HG03159 (cell line): ENCODE data around the gene PPARG.
"Not testable (repeated sequence)": the region's sequence is repeated elsewhere in the genome, so short reads cannot be mapped to it uniquely, and the experiment has no call there.

Source experiments
- ATAC-seq: cut with Tn5 transposase; IDR thresholded peaks from one replicate; pipeline ENCODE4 v1.9.1; 2021; ENCODE audit warnings: mild to moderate bottlenecking, moderate library complexity; ENCODE audit not compliant: unreplicated experiment

PPARG gene

DNA sequence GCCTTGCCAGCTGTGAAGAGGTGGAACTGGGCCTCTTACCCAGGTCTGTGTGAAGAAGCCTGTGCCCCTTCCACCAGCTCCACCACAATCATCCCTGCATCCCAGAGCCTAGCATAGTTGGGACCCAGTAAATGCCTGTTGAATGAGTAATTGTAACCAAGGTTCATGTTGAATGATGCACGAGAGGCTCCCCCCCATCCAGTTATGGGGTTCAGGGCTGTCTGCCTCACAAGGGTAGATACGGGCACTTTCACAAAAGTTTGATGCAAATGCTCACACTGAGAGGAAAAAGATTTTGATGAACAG is 165.9 kb downstream of the PPARG start:
- no peak for ATAC-seq

DNA sequence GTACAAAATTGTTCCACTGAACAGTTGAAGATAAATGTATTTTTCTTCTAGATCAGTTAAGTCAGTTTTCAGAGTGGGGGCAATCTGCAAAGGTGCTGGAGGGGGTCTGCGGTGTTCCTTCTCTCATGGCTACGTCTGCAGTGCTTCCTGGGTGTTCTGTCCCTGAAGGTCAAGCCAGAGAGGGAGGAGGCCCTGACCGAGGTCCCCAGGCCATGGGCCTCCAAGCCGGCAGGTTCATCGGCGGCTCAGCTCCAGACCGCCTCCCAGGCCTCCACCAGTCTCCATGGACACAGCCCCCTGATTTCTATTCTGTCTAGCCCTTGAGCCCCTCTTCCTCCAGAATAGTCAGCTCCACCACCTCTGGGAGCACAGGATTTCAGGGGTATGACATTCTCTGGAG is 166.9 kb downstream of the PPARG start:
- ATAC-seq: no peak

DNA sequence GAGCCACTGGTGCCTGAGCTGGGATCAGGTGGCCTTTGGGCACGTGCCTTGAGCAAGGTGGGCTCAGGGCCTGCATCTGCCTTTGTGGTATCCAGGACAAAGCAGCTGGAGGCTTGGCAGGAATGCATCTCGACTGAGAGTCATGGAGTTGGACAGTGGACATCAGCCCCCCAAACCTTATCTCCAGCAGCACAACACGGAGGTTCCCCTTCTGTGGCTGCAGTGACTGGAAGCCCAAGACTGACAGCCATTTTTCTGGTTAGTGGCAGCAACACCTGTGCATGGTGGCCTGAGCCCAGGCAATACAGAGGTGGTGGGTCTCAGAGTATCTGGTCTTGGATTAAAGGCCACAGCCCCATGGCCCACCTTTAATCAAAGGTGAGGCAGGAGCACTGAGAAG is 167.6 kb downstream of the PPARG start:
- no peak for ATAC-seq

DNA sequence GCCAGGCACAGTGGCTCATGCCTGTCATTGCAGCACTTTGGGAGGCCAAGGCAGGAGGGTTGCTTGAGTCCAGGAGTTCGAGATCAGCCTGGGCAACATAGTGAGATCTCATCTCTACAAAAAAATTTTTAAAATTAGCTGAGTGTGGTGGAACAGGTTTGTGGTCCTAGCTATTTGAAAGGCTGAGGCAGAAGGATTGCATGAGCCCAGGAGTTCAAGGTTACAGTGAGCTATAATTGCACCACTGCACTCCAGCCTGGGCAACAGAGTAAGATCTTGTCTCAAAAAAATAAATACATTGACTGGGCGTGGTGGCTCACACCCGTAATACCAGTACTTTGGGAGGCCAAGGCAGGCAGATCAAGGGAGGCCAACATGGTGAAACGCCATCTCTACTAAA is 168.5 kb downstream of the PPARG start:
- ATAC-seq: not testable (repeated sequence)

DNA sequence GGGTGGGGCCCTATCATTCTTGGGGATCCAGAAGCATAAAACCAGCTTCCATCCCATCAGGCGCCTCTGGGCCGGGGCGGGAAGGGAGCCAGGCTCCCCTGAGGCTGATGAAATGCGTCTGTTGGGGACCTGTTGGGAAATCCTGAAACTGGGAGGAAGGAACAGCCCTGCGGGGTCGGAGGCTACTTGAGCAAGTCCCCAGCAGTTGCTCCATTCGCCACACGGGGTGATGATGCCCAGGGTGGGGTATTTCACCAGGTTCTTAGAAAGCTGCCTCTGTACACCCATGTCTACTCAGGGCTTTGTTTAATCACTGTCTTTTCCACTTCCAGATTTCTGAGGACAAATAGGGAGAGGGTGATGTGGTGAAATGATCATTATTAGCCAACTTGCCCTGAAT is 170.0 kb downstream of the PPARG start:
- no peak for ATAC-seq

DNA sequence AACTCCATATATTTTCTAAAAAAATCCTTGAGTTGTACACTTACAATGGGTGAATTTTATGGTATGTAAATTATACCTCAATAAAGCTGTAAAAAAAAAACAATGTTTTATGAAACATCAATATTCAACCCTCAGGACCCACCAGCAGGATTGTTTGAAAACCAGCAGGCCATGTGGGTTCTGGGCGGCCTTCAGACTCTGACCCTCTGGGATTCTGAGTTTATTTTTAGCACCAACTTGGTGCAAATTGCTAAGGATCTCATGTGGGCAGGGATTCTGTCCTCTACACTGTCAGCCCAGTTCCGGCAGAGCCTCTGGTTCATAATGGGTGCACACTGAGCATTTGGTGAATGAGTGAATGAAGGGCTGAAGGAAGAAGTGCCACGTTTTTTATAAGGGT is 171.3 kb downstream of the PPARG start:
- ATAC-seq: no peak

DNA sequence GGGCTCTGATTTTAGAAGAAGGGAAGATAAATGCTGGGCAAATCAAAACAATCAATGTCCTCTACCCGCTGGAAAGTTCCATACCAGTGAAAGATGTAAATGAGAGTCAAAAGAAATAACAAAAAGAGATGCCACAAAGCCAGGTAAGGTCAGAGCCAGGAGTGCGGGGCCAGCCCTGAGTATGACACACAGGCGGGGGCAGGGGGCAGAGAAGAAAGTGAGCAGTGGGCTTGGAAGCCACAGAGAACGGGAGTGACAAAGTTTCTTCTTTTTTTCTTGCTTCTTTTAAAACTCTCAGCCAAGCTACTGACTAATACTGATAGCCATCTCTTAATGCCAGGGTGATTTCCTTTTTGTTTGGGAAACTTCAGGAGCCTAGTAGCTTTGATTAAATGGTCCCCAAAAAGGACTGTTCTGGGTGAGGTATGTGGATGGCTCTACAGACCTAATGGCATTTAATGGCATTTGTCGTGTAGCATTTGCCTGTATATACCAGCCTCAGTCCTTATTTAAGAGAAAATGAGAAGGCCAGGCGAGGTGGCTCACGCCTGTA is 172.3 kb downstream of the PPARG start:
- ATAC-seq: no peak

DNA sequence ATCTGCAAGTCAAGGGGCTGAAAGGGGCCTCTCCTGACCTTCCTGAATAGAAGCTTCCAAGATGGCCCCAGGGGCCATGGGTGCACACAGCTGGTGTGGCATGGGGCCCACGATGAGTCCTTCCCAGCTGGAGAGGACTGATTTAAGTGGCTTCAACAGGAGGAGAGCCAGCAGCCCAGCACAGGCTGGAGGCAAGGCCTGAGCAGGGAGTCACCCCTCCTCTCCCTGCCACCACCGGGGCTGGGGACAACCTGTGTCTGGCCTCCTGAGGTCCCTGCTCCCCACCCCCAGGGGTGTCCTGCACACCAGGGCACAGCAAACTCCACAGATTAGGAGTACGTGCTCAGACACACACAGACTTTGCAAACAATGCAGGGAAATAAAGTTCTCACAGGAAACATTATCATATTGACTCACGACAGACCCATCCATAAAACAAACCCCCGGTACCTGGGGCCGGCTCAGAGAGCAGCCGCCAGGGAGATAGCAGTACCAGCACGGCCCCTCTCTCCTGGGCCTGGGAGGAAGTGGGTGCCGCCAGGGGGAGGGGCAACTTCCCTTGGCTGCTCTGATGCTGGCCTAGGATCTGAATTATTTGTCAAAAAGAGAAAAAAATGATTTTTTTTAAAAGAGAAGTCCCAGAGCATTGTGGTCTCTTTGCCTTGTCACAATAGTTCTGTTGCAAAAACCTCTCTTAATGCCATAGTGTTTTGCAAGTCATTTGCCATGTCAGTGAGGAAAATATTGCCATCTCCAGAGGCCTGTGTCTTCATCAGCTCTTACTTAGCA is 173.5 kb downstream of the PPARG start:
- no peak for ATAC-seq

DNA sequence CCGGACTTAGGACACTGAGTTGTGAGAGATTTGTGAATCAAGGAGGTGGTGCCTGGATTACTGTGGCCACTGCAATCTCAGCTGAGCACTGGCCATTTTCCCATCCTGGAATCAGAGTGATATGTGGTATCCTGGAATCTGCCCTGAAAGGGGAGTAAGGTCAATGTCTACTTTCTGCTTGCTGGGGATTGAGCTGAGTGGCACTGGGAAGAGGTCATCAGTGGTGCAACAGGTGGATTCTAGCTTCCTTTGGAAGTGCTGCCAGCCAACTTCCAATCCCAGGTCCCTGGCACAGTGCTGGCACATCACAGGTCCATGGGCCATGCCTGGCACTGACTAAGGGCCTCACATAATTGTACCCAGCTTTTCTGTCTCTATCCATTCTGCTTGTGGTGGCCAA is 174.8 kb downstream of the PPARG start:
- no peak for ATAC-seq

DNA sequence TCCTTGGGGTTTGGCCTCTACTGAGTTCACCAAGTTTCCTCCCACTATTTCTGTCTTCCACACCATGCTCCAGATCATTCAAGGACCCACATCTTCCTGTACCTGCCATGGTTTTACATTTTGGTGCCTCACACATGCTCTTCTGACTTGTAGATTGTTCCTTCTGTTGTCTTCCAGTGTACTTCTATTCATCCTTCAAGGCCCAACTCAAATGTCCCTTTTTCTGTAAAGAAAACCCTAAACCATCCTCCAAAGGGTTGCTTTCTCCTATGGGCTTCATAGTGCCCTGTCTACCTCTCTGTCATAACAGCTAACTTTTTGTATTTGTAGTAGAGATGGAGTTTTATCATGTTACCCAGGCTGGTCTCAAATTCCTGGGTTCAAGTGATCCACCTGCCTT is 175.3 kb downstream of the PPARG start:
- ATAC-seq: no peak

DNA sequence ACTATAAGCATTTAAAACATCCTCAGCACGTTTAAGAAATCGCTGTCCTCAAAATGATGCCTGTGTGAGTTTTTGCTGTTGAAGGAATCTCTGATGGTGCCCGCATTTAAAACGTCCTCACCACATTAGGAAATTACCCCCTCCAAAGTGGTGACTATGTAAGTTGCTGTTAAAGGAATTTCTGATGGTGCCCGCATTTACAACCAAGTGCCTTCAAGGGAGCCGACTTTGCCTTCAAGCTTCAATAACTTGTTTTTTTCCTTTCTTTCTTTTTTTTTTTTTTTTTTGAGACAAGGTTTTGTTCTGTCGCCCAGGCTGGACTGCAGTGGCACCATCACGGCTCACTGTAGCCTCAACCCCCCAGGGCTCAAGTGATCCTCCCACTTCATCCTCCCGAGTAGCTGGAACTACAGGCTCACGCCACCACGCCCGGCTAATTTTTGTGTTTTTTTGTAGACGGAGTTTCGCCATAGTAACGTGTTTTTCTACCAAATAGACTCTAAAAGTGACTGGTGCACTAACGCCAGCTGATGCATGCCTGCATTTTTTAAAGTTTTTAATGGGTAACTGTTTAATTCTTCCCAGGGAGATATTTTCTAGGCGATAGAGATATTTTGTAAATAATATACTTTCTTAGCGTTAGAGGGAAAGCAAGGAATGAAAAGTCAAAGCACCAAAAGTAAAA is 176.4 kb downstream of the PPARG start:
- no peak for ATAC-seq

DNA sequence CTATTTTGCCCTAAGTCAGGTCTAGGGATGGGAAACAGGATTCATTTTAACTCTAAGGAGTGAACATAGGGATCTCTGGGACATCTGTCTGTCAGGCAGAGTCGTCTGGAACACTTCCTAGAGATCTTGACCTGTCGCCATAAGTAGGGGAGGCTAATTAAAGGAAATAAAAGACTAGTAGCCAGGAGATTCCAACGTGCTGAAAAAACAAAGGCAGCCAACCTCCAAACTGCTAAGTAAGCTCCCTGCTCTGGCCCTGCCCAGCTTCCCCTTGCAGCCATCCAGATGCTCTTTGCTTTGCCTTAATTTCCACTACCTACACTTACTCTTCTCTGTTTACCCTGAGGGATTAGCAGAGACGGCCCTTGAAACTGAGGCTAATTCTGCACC is 177.0 kb downstream of the PPARG start:
- ATAC-seq: no peak

DNA sequence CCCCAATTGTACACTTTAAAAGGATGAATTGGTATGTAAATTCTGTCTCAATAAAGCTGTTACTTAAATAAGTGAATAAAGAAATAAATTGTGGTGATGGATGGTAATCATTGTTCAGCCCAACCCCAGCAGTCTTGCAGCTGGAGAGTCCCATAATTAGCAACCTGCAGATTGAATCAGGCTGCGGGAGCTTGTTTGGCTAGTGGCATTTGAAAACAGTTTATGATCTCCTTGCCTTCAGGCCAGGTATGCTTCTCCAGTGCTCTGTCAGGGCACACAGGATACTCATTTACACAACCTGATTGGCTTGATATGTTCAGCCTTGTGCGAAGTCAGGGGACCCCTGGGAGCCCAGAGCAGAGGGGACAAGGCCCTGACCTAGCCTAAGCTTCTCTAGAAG is 178.9 kb downstream of the PPARG start:
- ATAC-seq: no peak

DNA sequence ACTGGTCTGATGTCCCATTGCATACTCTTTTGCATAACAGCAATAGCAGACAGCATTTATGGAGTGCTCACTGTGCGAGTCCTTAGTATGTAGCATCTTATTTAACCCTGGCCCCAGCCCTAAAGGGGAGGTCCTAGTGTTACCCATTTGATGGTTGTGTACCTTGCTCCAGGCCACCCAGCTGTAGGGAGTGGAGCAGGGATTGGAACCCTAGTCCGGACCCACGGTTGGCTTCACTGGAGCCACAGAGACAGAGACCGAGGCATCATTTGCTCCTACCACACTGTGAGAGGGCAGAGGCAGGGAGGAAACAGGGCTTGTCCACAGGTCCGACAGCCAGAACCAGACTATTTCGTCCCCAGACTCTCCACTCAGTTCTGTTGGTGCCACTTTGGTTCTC is 179.4 kb downstream of the PPARG start:
- ATAC-seq: no peak

DNA sequence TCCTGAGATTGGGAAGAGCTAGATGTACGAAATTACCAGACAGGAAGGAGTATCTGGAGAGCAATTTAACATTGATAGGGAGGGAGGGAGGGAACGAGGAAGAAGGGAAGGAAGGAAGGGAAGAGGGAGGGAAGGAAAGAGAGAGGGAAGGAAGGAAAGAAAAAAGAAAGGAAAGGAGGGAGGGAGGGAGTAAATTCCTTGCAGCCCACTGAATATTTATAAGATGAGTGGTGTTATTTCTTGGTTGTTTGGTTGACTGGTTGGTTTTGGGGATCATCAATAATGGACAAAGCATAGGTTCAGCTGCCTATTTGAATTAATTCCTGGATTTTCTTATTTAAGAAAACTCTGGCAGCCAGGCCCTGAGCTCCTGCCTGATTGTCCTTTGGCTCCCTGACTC is 179.9 kb downstream of the PPARG start:
- ATAC-seq: no peak

DNA sequence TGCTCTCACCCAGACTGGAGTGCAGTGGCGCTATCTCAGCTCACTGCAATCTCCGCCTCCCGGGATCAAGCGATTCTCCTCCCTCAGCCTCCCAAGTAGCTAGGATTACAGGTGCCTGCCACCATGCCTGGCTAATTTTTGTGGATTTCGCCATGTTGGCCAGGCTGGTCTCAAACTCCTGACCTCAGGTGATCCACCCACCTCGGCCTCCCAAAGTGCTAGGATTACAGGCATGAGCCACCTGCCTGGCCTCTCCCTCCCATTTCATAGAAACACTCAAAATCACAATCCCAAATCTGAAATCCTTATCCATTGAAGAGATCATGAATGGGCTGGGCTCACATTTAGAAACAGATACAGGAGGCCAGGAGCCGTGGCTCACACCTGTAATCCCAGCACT is 180.4 kb downstream of the PPARG start:
- ATAC-seq: not testable (repeated sequence)

DNA sequence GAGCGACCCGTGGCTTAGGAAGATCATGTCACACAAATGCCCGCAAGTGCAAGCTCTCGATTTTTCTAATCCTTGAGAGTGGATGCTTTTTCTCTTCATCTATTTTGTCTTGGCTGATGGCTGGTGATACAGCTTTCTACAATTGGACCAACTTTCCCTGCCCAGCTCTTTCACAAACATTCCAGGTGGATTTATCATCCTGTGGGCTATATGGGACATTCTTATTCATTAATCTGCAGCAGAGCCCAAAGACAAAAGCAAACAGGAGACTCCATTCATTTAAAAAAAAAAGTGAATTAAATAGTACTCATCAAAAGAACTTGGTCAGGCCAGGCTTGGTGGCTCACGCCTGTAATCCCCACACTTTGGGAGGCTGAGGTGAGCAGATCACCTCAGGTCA is 181.2 kb downstream of the PPARG start:
- ATAC-seq: no peak

DNA sequence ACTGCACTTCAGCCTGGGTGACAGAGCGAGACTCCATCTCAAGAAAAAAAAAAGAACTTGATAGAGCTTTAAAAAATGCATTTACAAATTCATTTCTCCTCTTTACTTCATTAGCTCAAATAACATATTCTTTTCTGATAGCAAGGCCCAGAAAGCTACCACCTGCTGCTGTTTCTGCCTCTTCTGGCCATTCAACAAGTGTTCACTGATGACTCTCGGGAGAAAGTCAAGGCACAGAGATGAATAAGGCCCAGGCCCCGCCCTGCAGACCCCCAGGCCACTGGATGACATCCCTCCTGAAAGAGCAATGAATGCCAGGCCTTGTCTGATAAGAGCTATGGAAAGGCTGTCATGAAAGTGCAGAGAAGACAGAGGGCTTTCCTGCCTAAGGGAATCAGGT is 181.8 kb downstream of the PPARG start:
- ATAC-seq: no peak

DNA sequence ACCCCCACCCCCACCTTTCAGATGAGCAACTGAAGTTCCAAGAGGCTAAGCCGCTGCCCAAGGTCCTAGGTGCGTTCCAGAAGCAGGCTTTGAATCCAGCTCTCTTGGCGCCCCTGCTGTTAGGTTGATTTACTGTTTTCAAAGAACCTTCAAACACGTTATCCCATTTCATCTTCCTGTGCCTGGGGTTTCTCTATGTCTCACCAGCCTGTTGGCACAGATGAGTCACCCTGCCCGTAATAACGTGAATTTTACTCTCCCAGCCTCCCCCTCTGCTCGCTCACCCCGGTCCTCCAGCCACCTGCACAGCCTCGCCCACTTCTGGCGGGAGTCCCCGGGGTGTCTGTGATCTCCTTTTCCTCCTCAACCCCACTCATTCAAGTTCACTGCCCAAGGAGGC is 182.4 kb downstream of the PPARG start:
- ATAC-seq: no peak

DNA sequence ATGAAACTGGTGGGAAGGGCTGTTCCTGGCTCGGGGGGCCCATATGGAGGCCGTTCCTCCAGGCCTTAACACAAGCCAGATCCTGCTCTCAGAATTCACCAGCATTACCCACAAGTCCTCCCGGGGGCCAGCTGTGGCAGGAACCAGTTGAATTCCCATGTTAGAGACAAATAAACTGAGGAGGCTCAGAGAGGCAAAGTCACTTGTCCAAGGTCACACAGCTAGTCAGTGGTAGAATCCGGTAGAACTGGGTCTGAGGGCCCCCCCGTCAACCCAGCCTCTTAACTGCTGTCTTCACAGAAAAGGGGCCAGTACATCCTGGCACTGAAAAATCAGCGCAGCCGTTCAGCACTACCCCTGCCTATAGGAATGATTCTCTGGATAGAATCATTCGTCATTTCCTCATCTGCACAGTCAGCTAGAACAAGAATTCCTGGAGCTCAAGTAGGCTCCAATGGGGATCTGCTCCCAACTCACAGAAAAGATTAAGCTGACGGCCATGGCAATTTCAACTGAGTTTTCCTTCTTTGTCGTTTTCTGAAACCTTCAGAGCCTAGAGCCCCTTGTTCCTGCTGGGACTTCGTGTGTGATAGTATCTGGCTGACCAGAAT is 183.2 kb downstream of the PPARG start:
- no peak for ATAC-seq

DNA sequence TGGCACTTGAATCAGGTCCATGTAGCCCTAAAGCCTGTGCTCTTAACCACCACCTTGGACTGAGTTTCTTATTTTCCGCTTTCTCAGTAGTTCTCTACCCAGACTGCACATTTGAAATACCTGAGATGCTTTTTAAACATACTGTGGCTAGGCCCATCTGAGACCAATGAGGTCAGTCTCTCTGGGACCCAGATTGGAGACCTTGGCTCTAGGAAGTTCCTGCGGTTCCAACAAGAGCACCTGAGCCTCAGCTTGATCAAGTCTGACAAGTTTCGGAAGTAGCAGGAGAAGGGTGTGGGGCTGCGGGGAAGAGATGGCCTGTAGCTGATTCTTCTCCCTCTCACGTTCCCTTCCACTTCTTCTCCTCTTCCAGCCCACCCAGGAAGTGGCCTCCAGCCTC is 183.9 kb downstream of the PPARG start:
- ATAC-seq: no peak

DNA sequence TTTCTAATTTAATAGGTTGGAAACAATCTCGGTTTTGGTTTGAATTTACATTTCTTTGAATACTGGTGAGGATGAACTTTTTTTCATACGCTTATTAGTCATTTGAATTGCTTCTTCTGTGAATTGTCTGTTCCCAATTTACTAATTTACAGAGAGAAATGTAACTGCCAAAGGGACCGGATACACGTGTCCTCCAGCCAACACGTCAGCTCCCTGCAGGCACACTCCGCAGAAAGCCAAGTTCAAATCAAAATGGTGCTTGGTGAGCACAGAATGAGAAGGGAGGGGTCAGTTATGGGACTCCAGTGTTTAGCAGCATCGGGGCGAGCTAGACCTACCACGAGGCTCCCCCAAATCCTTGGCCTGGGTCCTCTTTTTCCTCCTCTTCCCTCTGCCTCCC is 184.6 kb downstream of the PPARG start:
- ATAC-seq: no peak
